AG09319 (cell line): ENCODE measurements around the gene MGLL.

ENCODE experiments used
- DNase-seq: peaks from one replicate; pipeline ENCODE4 v3.0.0-alpha.2; 2010; ENCODE audit warnings: low read depth; ENCODE audit errors: extremely low read depth
- CTCF ChIP-seq: IDR thresholded peaks from 2 replicates; pipeline ENCODE4 v1.5.1; 2011; ENCODE audit warnings: low read depth, mild to moderate bottlenecking, inconsistent platforms, low read length, moderate library complexity

MGLL gene

GRCh38 chr3:127822041-127822681, at the start of gene MGLL:
MGLL (minus strand) TSS chr3:127822515; CDS start chr3:127822318, 197 bp downstream.
- no peak for TF ChIP-seq CTCF
- no peak for DNase-seq

- DNase-seq, result no peak
- no peak for TF ChIP-seq CTCF
Measured at GRCh38 chr3:127870156-127870555, 47.8 kb upstream of the MGLL start.

- TF ChIP-seq CTCF, result no peak
- no peak for DNase-seq
Measured at GRCh38 chr3:127867986-127868385, 45.7 kb upstream of the MGLL start.

- no peak for TF ChIP-seq CTCF
Measured at GRCh38 chr3:127867412-127867811, 45.1 kb upstream of the MGLL start.

GRCh38 chr3:127865941-127866340, 43.6 kb upstream of the MGLL start:
- DNase-seq, result no peak

More at GRCh38 chr3:127867412-127867811, 45.1 kb upstream of the MGLL start:
- no peak for DNase-seq

GRCh38 chr3:127860211-127860696, 37.9 kb upstream of the MGLL start:
- TF ChIP-seq CTCF, result no peak
- DNase-seq, result no peak

More at GRCh38 chr3:127865941-127866340, 43.6 kb upstream of the MGLL start:
- no peak for TF ChIP-seq CTCF

- no peak for TF ChIP-seq CTCF
- DNase-seq, result no peak
Measured at GRCh38 chr3:127859730-127860129, 37.4 kb upstream of the MGLL start.
